Activated CD8-positive, alpha-beta memory T cell treated with anti-CD3 and anti-CD28 coated beads, Interleukin-2, amount 10 ng/mL, durations not matched to agents 7 days and 5 days (primary cell): ENCODE results near the gene NCSTN. TPM values are rescaled to one million over a fixed set of nuclear protein-coding genes. Genes with fewer than 3 reads are reported as not detected.

ENCODE experiments used
- ATAC-seq: fragments of 150-1000 bp; cut with Tn5 transposase; one replicate; pipeline ENCODE4 v1.10.0; 2021; ENCODE audit warnings: moderate library complexity
- CTCF ChIA-PET: fragments of 350-600 bp; sonication (Branson Sonifier 250); formaldehyde crosslinking; loops from one replicate; lab custom pipeline; 2021; ENCODE audit warnings: antibody characterized with exemption; lab: Charles Lee
- DNase-seq: peaks from one replicate; pipeline ENCODE4 v3.0.0-alpha.2; 2020
- H3K27ac Mint-ChIP-seq: one replicate; pipeline ENCODE4 v1.8.0; 2021; ENCODE audit warnings: mild to moderate bottlenecking, mixed read lengths
- H3K27me3 Mint-ChIP-seq: one replicate; pipeline ENCODE4 v1.8.0; 2021; ENCODE audit warnings: mixed read lengths
- H3K36me3 Mint-ChIP-seq: one replicate; pipeline ENCODE4 v1.8.0; 2021; ENCODE audit warnings: mild to moderate bottlenecking, mixed read lengths
- H3K4me1 Mint-ChIP-seq: one replicate; pipeline ENCODE4 v1.8.0; 2021; ENCODE audit warnings: mixed read lengths
- H3K4me3 Mint-ChIP-seq: one replicate; pipeline ENCODE4 v1.8.0; 2021; ENCODE audit warnings: mild to moderate bottlenecking, moderate library complexity, mixed read lengths
- H3K9me3 Mint-ChIP-seq: one replicate; pipeline ENCODE4 v1.8.0; 2022; ENCODE audit warnings: low read depth, mixed read lengths
- total RNA-seq, 2 experiments: library from RNA; stranded (reverse); gene quantifications; one replicate each; pipeline ENCODE4 v1.2.3, GENCODE V29; 2021

The NCSTN gene
- total RNA-seq, 2 experiments from 2014 or later = 59.8 to 61.8 TPM

- H3K36me3 Mint-ChIP-seq = peaks cover 40% of the 10 kb centered on the region
- H3K4me1 Mint-ChIP-seq = peaks cover 3% of the 10 kb centered on the region
Measured at GRCh38 chr1:160354388-160354985, 11.3 kb downstream of the NCSTN start.

GRCh38 chr1:160357286-160358002 is 14.3 kb downstream of the NCSTN start:
- Mint-ChIP-seq H3K4me1 (no peaks in the 10 kb centered on the region), H3K27me3 (no peaks in the 10 kb centered on the region), H3K4me3 (no peak overlapping the region), H3K36me3 (peaks cover 34% of the 10 kb centered on the region), H3K9me3 (no peaks in the 10 kb centered on the region), H3K27ac (no peak overlapping the region)
- no peak for ATAC-seq
- peak; percentile 38 for DNase-seq
- CTCF ChIA-PET = interaction anchor here (1.2 kb wide), 1 partner anchor 35 kb away, joined by 3 read pairs; no protein-coding TSS in a partner anchor

More at GRCh38 chr1:160354388-160354985, 11.3 kb downstream of the NCSTN start:
- CTCF ChIA-PET = interaction anchor here (0.6 to 6.3 kb wide), 11 partner anchors 9 to 252 kb away, joined by 3 to 63 read pairs (median 4); partner anchors contain the start of genes NHLH1 and PEX19
- Mint-ChIP-seq H3K4me3 (no peak overlapping the region), H3K27me3 (no peaks in the 10 kb centered on the region), H3K27ac (no peak overlapping the region), H3K9me3 (no peaks in the 10 kb centered on the region)
- DNase-seq (no peak), ATAC-seq (no peak)

GRCh38 chr1:160358073-160358472 is 14.9 kb downstream of the NCSTN start:
- CTCF ChIA-PET = interaction anchor here (0.6 kb wide), 1 partner anchor 9 kb away, joined by 3 read pairs; no protein-coding TSS in a partner anchor
- no peak overlapping the region for H3K27ac Mint-ChIP-seq
- no peaks in the 10 kb centered on the region for H3K4me1 Mint-ChIP-seq
- no peaks in the 10 kb centered on the region for H3K27me3 Mint-ChIP-seq
- H3K36me3 Mint-ChIP-seq = peaks cover 30% of the 10 kb centered on the region
- DNase-seq = peak; percentile 31
- no peak overlapping the region for H3K4me3 Mint-ChIP-seq
- ATAC-seq = no peak
- H3K9me3 Mint-ChIP-seq = no peaks in the 10 kb centered on the region

GRCh38 chr1:160359559-160360226 is 16.5 kb downstream of the NCSTN start:
- H3K27ac Mint-ChIP-seq = no peak overlapping the region
- DNase-seq (no peak), ATAC-seq (no peak)
- H3K4me1 Mint-ChIP-seq = no peaks in the 10 kb centered on the region
- no peaks in the 10 kb centered on the region for H3K9me3 Mint-ChIP-seq
- no peaks in the 10 kb centered on the region for H3K27me3 Mint-ChIP-seq
- H3K36me3 Mint-ChIP-seq = peaks cover 21% of the 10 kb centered on the region
- CTCF ChIA-PET = interaction anchor here (1.0 kb wide), 1 partner anchor 17 kb away, joined by 3 read pairs; no protein-coding TSS in a partner anchor
- no peak overlapping the region for H3K4me3 Mint-ChIP-seq

GRCh38 chr1:160360227-160360695 is 17.1 kb downstream of the NCSTN start:
- no peak overlapping the region for H3K4me3 Mint-ChIP-seq
- CTCF ChIA-PET = interaction anchor here (1.0 to 1.1 kb wide), 2 partner anchors 9 to 16 kb away, joined by 3 read pairs; no protein-coding TSS in a partner anchor
- no peaks in the 10 kb centered on the region for H3K9me3 Mint-ChIP-seq
- no peaks in the 10 kb centered on the region for H3K27me3 Mint-ChIP-seq
- no peak overlapping the region for H3K27ac Mint-ChIP-seq
- no peak for ATAC-seq
- H3K4me1 Mint-ChIP-seq = no peaks in the 10 kb centered on the region
- no peak for DNase-seq
- peaks cover 19% of the 10 kb centered on the region for H3K36me3 Mint-ChIP-seq

GRCh38 chr1:160361199-160361598 is 18.0 kb downstream of the NCSTN start:
- H3K9me3 Mint-ChIP-seq = no peaks in the 10 kb centered on the region
- peaks cover 15% of the 10 kb centered on the region for H3K36me3 Mint-ChIP-seq
- no peak for ATAC-seq
- no peaks in the 10 kb centered on the region for H3K27me3 Mint-ChIP-seq
- no peaks in the 10 kb centered on the region for H3K4me1 Mint-ChIP-seq
- CTCF ChIA-PET = interaction anchor here (1.1 kb wide), 1 partner anchor 10 kb away, joined by 3 read pairs; no protein-coding TSS in a partner anchor
- no peak overlapping the region for H3K4me3 Mint-ChIP-seq
- H3K27ac Mint-ChIP-seq = no peak overlapping the region
- peak; percentile 21 for DNase-seq

GRCh38 chr1:160361814-160362167 is 18.6 kb downstream of the NCSTN start:
- no peaks in the 10 kb centered on the region for H3K9me3 Mint-ChIP-seq
- no peaks in the 10 kb centered on the region for H3K4me1 Mint-ChIP-seq
- DNase-seq (no peak), ATAC-seq (no peak)
- H3K27me3 Mint-ChIP-seq = no peaks in the 10 kb centered on the region
- H3K27ac Mint-ChIP-seq = no peak overlapping the region
- CTCF ChIA-PET = no interaction called here
- H3K36me3 Mint-ChIP-seq = peaks cover 11% of the 10 kb centered on the region
- no peak overlapping the region for H3K4me3 Mint-ChIP-seq

GRCh38 chr1:160362168-160362957 is 19.2 kb downstream of the NCSTN start:
- H3K36me3 Mint-ChIP-seq = peaks cover 8% of the 10 kb centered on the region
- CTCF ChIA-PET = interaction anchor here (1.1 to 5.8 kb wide), 2 partner anchors 8 to 14 kb away, joined by 4 to 25 read pairs; no protein-coding TSS in a partner anchor
- H3K9me3 Mint-ChIP-seq = no peaks in the 10 kb centered on the region
- DNase-seq (no peak), ATAC-seq (no peak)
- no peak overlapping the region for H3K27ac Mint-ChIP-seq
- no peak overlapping the region for H3K4me3 Mint-ChIP-seq
- no peaks in the 10 kb centered on the region for H3K4me1 Mint-ChIP-seq
- no peaks in the 10 kb centered on the region for H3K27me3 Mint-ChIP-seq

- Mint-ChIP-seq H3K9me3 (no peaks in the 10 kb centered on the region), H3K27me3 (no peaks in the 10 kb centered on the region), H3K4me1 (peaks cover 2% of the 10 kb centered on the region), H3K36me3 (peaks cover 4% of the 10 kb centered on the region), H3K4me3 (no peak overlapping the region), H3K27ac (no peak overlapping the region)
- no peak for ATAC-seq
- CTCF ChIA-PET = interaction anchor here (1.1 to 5.8 kb wide), 2 partner anchors 8 to 13 kb away, joined by 4 to 25 read pairs; no protein-coding TSS in a partner anchor
- DNase-seq = peak; percentile 33
Measured at GRCh38 chr1:160363010-160363409, 19.8 kb downstream of the NCSTN start.

- Mint-ChIP-seq H3K9me3 (no peaks in the 10 kb centered on the region), H3K27me3 (no peaks in the 10 kb centered on the region), H3K27ac (no peak overlapping the region), H3K36me3 (peaks cover 3% of the 10 kb centered on the region), H3K4me3 (no peak overlapping the region), H3K4me1 (peaks cover 2% of the 10 kb centered on the region)
- CTCF ChIA-PET = interaction anchor here (0.7 to 5.8 kb wide), 6 partner anchors 10 to 114 kb away, joined by 3 to 25 read pairs (median 3); no protein-coding TSS in a partner anchor
- ATAC-seq = no peak
- peak; percentile 15 for DNase-seq
Measured at GRCh38 chr1:160363951-160364735, 21.0 kb downstream of the NCSTN start.

GRCh38 chr1:160365325-160365724 is 22.1 kb downstream of the NCSTN start:
- ATAC-seq = no peak
- Mint-ChIP-seq H3K27ac (no peak overlapping the region), H3K36me3 (no peaks in the 10 kb centered on the region)

More at GRCh38 chr1:160365325-160365724, 22.1 kb downstream of the NCSTN start:
- peaks cover 2% of the 10 kb centered on the region for H3K4me1 Mint-ChIP-seq
- H3K4me3 Mint-ChIP-seq = no peak overlapping the region
- peak; percentile 14 for DNase-seq
- no peaks in the 10 kb centered on the region for H3K27me3 Mint-ChIP-seq
- CTCF ChIA-PET = interaction anchor here (1.3 to 5.8 kb wide), 2 partner anchors 11 to 74 kb away, joined by 4 to 25 read pairs; no protein-coding TSS in a partner anchor
- H3K9me3 Mint-ChIP-seq = no peaks in the 10 kb centered on the region
